Kidney capillary endothelial cell (primary cell): ENCODE measurements around the gene CEP44.
"Not testable (repeated sequence)": the region's sequence is repeated elsewhere in the genome, so short reads cannot be mapped to it uniquely, and the experiment has no call there.

ENCODE experiments used
- DNase-seq: peaks from one replicate; pipeline ENCODE4 v3.0.0-alpha.2; 2018; ENCODE audit warnings: low spot score

Gene CEP44

DNA sequence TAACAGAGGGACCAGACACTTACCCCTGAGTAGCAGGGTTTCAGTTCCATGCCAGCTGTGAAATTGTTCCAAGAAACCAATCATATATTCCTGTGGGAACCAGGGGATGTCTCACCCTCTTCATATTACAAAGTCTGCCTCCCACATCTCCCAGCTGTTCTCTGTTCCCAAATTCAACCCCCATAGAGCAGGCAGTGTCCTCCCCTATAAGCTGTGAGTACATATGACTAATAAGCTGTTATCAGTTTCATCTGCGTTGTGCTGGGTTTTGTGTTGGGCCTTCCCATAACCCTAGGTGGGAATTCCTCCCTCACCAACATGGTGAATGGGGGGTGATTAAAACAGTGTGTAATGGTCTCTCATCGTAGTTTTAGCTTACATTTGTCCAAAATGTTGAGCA, 41.0 kb downstream of the CEP44 start:
- no peak for DNase-seq

DNA sequence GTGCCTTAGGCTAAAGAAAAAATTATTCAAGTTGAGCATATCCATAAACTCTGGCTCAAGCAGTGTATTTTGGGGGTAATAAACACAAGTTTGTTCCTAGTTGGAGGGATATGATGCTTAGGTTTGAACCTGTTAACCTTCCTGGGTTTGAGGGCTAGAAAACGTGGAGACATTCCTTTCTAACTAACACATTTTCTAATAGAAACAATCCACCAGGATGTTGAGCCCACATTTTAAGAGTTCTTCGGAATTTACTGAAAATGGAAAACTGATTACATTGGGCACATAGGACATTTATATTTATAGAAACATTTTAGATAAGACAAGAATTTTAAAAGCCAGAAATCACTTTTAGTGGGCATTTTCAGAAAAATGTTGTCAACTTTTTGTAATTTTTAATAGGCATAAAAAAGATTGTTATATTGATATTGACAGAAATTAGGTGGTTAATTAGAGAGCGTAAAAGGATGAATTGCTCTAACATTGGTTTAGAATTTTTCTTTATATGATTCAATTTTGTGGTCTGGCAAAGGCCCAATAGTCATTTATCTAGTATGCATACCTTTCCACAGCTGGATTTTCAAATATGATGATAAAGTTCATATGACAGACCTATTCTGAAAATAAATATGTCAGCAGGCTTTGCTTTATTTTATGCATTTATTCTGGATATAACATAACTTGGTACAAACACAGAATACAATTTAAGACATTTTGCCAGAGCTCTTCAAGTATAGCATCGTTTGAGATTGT, 49.2 kb downstream of the CEP44 start:
- no peak for DNase-seq

- no peak for DNase-seq
Measured at GRCh38 chr4:174334628-174335027, 50.9 kb downstream of the CEP44 start.

GRCh38 chr4:174340714-174341113, 57.0 kb downstream of the CEP44 start:
- no peak for DNase-seq

DNA sequence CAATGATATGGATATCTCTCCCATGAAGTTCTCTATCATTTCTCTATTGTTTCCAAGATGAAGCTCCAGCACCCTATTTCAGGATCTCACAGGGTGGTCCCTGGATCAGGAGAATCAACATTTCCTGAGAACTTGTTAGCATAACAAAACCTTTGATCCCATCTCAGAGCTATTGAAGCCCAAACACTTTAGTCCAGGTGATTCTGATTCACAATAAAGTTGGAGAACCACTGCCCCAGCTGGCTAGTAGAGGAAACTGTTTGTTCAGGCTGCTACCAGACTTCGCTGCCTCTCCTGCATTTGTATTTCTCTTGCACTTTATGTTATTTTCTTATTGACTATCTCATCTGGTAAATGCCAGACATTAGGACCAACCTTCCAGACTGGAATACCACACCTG, 65.4 kb downstream of the CEP44 start:
- DNase-seq = no peak

DNA sequence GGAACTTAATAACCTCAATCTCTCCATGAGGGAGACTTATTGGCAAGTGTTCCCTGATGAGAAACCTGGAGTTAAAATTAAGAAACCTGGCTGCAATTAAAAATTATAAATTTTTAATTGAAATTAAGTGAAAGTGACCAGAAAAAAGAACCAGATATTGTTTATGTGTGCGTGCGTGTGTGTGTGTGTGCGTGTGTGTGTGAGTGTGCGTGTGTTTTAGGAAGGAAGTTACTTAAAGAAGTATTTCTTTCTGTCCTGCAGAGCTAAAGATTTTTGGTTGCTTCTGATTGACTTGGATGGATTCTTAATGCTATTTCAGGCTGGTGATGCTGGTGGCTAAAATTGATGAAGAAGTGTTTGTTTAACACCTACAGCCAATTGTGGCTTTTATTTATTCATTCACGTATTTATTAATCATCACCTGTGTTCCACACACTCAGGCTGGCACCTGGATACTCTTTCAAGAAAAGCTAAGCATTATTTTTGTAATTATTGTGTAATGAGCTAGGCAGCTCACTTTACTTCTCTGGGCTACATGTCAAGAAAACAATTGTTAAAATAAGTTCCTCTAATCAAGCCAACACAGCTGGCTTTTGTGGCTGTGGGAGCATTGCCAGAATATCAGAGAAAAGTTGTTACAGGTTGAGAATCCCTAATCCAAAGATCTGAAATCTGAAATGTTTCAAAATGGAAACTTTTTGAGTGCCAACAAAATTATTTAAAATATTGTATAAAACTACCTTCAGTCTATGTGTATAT, 68.5 kb downstream of the CEP44 start:
- no peak for DNase-seq

DNA sequence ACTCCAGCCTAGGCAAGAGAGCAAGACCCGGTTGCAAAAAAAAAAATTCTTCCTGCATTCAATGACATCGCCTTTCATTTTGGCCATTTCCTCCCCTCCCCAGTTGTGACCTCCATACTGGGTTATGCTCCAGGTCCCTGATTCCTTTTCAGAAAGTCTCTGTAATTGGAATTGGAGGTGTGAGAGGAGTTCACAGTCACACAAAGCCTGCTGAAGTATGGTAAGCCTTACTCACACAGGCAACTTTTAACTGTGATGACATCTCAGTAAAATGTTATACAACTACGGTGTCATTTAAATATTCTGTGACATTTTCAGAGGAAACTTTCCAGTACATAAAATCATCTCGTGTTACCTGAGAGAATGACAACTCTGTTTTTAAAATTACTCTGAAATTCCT, 73.6 kb downstream of the CEP44 start:
- DNase-seq = no peak

DNA sequence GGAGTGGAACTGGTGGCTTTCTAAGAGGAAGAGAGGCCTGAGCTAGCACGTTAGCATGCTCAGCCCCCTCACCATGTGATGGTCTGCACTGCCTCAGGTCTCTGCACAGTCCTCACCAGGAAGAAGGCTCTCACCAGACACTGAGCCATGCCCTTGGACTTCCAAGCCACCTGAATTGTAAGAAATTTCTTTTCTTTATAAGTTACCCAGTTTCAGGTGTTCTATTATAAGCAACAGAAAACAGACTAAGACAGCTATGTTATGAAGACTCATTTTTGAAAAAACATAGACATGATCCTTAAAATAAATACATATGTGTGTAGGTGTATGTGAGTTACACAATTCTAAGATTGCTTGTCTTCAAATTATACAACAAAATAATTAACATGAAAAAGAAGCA, 74.7 kb downstream of the CEP44 start:
- DNase-seq = no peak

DNA sequence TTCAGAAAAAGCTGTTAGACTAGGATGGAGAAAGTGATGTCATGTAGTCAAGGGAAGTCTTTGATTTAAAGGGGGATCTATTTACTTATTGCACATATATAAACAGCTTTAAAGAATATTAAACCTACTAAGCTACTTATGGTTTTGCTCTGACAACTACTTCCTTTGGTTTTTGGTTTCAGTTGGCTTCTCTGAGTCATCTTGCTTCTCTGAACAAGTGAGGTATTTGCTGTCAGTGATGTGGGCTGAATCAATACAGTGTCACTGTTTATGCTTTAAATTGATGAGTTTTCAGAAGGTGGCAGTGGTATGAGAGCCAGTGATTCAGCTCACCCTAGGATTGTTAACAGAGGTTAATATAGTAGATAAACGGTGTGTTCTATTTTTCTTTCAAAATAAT, 75.1 kb downstream of the CEP44 start:
- DNase-seq = peak; percentile 8

DNA sequence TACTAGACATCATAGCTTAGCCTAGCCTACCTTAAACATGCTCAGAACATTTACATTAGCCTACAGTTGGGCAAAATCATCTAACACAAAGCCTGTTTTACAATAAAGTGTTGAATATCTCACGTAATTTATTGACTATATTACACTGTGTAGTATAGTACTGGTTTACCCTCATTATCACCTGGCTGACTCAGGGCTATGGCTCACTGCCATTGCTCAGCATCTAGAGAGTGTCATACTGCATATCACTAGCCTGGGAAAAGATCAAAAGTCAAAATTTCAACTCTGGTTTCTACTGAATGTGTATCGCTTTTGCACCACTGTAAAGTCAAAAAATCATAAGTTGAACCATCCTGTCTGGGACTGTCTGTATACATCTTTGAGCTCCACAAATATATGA, 78.6 kb downstream of the CEP44 start:
- DNase-seq = no peak

- DNase-seq = not testable (repeated sequence)
Measured at GRCh38 chr4:174363782-174364181, 80.1 kb downstream of the CEP44 start.

GRCh38 chr4:174365018-174365587, 81.4 kb downstream of the CEP44 start:
- DNase-seq = peak; percentile 34

DNA sequence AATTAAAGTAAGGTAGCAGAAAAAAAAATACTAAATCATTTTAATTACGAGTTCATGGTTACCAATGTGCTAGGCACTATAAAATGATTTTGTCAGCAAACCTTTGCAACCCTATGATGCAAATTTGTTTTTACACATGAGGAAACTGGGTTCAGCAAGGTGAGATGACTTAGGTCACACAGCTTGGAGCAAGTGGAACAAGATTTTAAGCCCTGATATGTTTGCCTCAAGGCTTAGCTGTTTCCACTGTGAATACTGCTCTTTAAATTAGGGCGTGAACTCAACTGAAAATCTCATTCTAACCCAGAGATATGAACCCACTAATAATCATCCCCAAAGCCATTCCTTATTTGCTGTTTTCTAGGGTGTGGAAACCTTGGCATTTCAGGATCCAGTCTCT, 86.3 kb downstream of the CEP44 start:
- no peak for DNase-seq

- no peak for DNase-seq
Measured at GRCh38 chr4:174373821-174374220, 90.1 kb downstream of the CEP44 start.

DNA sequence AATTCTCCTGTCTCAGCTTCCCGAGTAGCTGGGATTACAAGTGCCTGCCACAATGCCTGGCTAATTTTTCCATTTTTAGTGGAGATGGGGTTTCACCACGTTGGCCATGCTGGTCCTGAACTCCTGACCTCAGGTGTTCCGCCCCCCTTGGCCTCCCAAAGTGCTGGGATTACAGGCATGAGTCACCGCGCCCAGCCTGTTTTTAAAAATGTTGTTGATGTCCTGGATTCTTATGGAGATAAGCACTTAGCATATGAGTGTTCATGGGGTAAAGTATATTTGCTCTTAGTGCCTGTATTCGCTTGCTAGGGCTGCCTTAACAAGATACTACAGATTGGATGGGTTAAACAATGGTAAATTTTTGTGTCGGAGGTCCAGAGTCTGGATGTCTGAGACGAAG, 91.7 kb downstream of the CEP44 start:
- DNase-seq = no peak

GRCh38 chr4:174377613-174378012, 93.9 kb downstream of the CEP44 start:
- no peak for DNase-seq

GRCh38 chr4:174378951-174379350, 95.2 kb downstream of the CEP44 start:
- no peak for DNase-seq

DNA sequence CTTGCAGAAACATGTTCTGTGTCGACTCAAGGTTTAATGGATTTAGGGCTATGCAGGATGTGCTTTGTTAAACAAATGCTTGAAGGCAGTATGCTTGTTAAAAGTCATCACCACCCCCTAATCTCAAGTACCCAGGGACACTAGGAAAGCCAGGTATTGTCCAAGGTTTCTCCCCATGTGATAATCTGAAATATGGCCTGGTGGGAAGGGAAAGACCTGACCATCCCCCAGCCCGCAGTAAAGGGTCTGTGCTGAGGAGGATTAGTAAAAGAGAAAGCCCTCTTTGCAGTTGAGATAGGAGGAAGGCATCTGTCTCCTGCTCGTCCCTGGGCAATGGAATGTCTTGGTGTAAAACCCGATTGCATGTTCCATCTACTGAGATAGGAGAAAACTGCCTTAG, 96.5 kb downstream of the CEP44 start:
- not testable (repeated sequence) for DNase-seq

DNA sequence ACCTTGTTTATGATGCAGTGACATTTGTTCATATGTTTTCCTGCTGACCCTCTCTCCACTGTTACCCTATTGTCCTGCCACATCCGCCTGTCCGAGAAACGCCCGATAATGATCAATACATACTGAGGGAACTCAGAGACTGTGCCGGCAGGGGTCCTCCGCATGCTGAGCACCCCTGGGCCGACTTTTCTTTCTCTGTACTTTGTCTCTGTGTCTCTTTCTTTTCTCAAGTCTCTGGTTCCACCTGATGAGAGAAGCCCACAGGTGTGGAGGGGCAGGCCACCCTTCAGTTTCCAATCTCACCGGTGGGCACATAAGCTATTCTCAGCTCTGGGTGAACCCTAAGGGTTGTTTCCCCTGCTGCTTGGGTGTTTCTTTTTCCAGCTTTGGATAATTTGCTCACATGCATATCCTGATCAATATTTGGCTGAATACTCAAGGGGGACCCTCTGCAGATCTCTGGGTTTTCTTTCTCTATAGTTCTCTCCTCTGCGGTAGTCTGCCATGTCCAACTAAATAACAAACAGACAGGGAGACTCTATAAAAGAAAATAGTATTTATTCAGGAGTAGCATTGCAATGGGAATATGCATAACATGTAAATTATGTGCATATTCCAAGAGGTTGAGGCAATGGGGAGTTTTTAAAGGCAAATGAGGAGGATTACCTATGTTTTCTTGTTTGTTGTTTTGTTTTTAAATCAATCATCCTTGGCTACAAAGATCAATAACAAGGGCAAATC, 97.2 kb downstream of the CEP44 start:
- no peak for DNase-seq

DNA sequence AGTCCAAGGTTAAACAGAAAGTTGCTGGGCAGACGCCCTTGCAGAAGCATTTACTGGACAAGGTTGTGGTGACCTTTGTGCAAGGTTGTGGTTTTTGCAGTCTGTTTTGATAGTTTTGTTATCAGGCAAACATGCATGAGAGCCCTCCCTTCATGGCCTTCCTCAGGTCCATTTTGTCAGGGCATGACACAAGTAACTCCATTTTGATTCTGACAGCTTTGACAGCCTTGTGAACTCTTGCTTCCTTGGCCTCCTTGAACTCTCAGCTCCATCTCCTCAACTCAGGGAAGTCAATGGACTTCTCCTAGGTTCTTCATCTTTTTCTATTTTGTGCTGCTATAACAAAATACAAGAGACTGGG, 97.7 kb downstream of the CEP44 start:
- no peak for DNase-seq
